Heart right ventricle (tissue), 16 donors: ENCODE data around the gene C15orf40. TPM values are rescaled to one million over a fixed set of nuclear protein-coding genes. Genes with fewer than 3 reads are reported as not detected.
A peak's percentile ranks its signal among the peaks of the same experiment; 100 is the strongest.

Experiments used
- ATAC-seq, 8 donors: fragments of 200-7000 bp; cut with Tn5 transposase; one replicate each; pipeline ENCODE4 v1.9.1; 2020; ENCODE audit warnings: mild to moderate bottlenecking in 8 of 8, moderate library complexity in 8 of 8, moderate number of reproducible peaks in 1 of 8
- DNase-seq, 2 donors: peaks; one replicate each; pipeline ENCODE4 v3.0.0-alpha.2; 2020
- H3K27ac ChIP-seq, 10 donors: fragments of 200-600 bp; sonication (generic) in 2 of 10; one replicate each; pipeline versions ENCODE4 v1.5.0 to v1.8.0; 2020 to 2022; ENCODE audit warnings: mild to moderate bottlenecking in 3 of 10
- H3K27me3 ChIP-seq, 7 donors: fragments of 200-600 bp; one replicate each; pipeline ENCODE4 v1.8.0; 2021 to 2022; ENCODE audit warnings: mild to moderate bottlenecking in 2 of 7
- H3K36me3 ChIP-seq, 9 donors: fragments of 200-600 bp; sonication (generic) in 1 of 9; one replicate each; pipeline versions ENCODE4 v1.5.0 to v1.8.0; 2020 to 2022; ENCODE audit warnings: mild to moderate bottlenecking in 2 of 9
- H3K4me1 ChIP-seq, 9 donors: fragments of 200-600 bp; sonication (generic) in 1 of 9; one replicate each; pipeline versions ENCODE4 v1.5.0 to v1.8.0; 2020 to 2022; ENCODE audit warnings: mild to moderate bottlenecking in 4 of 9
- H3K4me3 ChIP-seq, 10 donors: fragments of 200-600 bp; sonication (generic) in 2 of 10; one replicate each; pipeline versions ENCODE4 v1.5.0 to v1.8.0; 2020 to 2022; ENCODE audit warnings: mild to moderate bottlenecking in 7 of 10, moderate library complexity in 2 of 10
- H3K9me3 ChIP-seq, 11 donors: fragments of 200-600 bp in 10 of 11; sonication (generic) in 2 of 11; one replicate each; pipeline versions ENCODE4 v1.5.0 to v1.8.0; 2013 to 2022; ENCODE audit warnings: mild to moderate bottlenecking in 2 of 11, control low read depth in 1 of 11, moderate library complexity in 1 of 11
- CTCF ChIP-seq, 9 donors: fragments of 200-600 bp; sonication (generic) in 2 of 9; IDR thresholded peaks; one replicate each; pipeline versions ENCODE4 v1.5.0 to v1.8.0; 2021 to 2022; ENCODE audit warnings: antibody characterized with exemption in 9 of 9, mild to moderate bottlenecking in 5 of 9, moderate library complexity in 1 of 9
- WGBS, 2 donors: extraction: QIAGEN DNeasy Blood & Tissue Kit; methylation state at CpG; one replicate each; pipeline ENCODE4 v1.1.7; 2013; ENCODE audit warnings: inconsistent platforms in 1 of 2; 5-methylcytosine and 5-hydroxymethylcytosine counted together
- intact Hi-C, 10 donors: fragments of 100-400 bp; cut with DNase I; formaldehyde crosslinking; loops; one replicate each; pipeline versions ENCODE4 v1.11.1 to v1.14.2; 2022
- polyA plus RNA-seq, 2 donors: library from polyadenylated mRNA; stranded (reverse); fragments of 200-250 nt; gene quantifications; one replicate each; pipeline ENCODE4 v1.2.3, GENCODE V29; 2013
- total RNA-seq, 10 donors: library from RNA; stranded (reverse); fragmentation: NEBNext Ultra II Directional in 3 of 10; extraction: Animal tissue kit (Norgen Biotek cat#: 25700) in 3 of 10; gene quantifications; one replicate each; pipeline versions ENCODE4 v1.2.1 to v1.2.4, GENCODE V29; 2021 to 2023
- donor health status: Arrhythmogenic right ventricular cardiomyopathy.
- donor health status: ischemic (EF 13 %, LVEDD 7.1; RV severe dilation, severe dysfunction).
- donor health status: healthy with polysubstance abuse.
- donor health status: DM: no; HTN: yes; CAD: no.
- donor health status: DM: no; HTN: no; CAD: no.
- donor health status: ischemic (EF 25% LVEDD 6.9; RV normal size, moderate dysfunction).
- donor health status: ischemic (EF 25% LVEDD 5.7; RV mildly dilated, moderate dysfunction).
- donor health status: healthy.
- donor health status: DM: yes; HTN: yes; CAD: no.
- donor health status: Ischemic cardiomyopathy.
- donor health status: ischemic (EF 35%, LVEDD 5.7; RV mildly dilated, moderate dysfunction).
- donor health status: nonischemic (EF 11% LVEDD 7.7; RV severe dilation, severe dysfunction).
- donor health status: DM: yes; HTN: yes; CAD: no.
- donor health status: PGD.
- donor health status: ischemic (EF 29% LVEDD 5.4; RV normal size, mild dysfunction).
- donor health status: nonischemic (EF 23%, LVEDD 6.1; RV moderate dilation, normal function).

The C15orf40 gene
- total and polyA plus RNA-seq, 12 donors, result 7.5 to 19.6 (median 11.3) TPM

DNA sequence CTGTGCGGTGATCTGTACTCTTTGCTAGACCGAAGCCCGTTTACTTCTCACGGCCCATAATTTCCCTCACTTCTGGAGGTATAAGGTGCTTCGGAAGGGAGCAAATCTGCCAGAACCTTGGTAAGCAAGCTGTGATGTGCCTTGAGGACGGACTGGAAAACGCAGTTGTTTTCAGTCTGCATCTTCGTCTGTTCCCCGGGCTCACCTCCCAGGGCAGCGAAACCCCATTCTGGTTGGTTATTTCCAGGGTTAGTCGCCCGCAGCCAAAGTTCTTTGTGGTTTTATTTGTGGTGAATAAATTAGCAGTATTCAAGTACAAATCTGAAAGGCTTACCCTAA, 25.0 kb downstream of the C15orf40 start:
- Histone ChIP-seq H3K4me3 (peak overlapping the region; percentile 65 to 95 (median 76)), H3K36me3 (peaks cover 0 to 37% (median 20%) of the 10 kb centered on the region in 9 donors), H3K9me3 (no peaks in the 10 kb centered on the region), H3K27me3 (no peaks in the 10 kb centered on the region), H3K4me1 (peaks cover 3 to 21% (median 15%) of the 10 kb centered on the region in 9 donors), H3K27ac (peak overlapping the region; percentile 10 to 91 (median 75))
- TF ChIP-seq CTCF (IDR thresholded peaks at IDR 0.05), result no peak
- WGBS, 2 donors, result 0 to 1% methylated on average over 12 of the region's 12 CpGs
- ATAC-seq, result peak in 3 of 8 donors; percentile 6 to 28 (median 14)
- intact Hi-C loops, result loop anchor here in 6 of 10 donors (5.0 to 10.0 kb wide), 5 partner anchors 129 to 1832 kb away; partner anchors contain the start of genes FSD2 (in 1 of the 6) and WHAMM (in 1 of the 6)
- no peak for DNase-seq

DNA sequence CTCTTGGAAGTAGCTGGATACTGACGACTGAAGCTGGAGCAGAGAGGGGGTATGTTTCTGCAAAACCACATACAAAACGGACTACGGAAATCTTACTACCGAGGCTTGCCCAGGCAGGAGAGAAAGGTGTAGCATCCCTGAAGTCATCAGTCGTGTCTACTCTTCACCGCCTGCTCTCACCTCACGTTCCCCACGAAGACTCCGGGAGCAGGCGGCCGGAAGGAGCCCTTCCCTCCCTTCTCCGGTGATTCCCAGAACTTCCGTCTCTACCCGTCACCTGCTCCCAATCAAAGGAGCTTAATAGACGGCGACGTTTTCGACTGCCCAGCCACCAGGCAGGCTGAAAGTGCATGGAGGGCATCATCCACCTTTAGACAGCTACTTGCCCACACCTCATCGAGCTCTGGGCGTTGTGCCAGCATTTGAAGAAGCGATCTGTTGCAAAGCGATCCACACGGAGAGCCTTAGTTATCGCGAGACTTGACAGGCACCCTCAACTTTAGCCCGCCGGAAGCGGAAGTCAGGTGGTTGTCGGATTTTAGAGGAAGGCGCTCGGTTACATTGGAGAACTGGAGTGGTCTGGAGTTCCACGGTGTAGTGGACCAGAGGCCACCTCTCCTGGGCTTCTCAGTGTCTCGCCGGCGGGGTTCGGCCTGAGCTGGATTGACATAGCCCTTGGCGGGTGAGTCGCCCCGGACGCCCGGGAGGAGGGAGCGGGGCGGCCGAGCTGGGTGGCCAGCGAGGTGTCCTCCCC, 25.6 kb downstream of the C15orf40 start, which contains the start of gene RAMAC:
RAMAC (plus strand) TSS at position 523 of the 754 bp plus-strand sequence. CDS start 2,809 bp downstream, outside the sequence.
- Histone ChIP-seq H3K4me3 (peak within 1 kb of the TSS; percentile 65 to 95 (median 76)), H3K9me3 (no peaks in the 10 kb centered on the region), H3K27ac (peak within 1 kb of the TSS; percentile 10 to 91 (median 75)), H3K4me1 (peaks cover 3 to 21% (median 15%) of the 10 kb centered on the region in 9 donors), H3K27me3 (no peaks in the 10 kb centered on the region), H3K36me3 (peaks cover 0 to 35% (median 16%) of the 10 kb centered on the region in 9 donors)
- no peak for TF ChIP-seq CTCF (IDR thresholded peaks at IDR 0.05)
- WGBS, 2 donors, result 2% methylated on average over 45 of the region's 45 CpGs
- DNase-seq, result peak; percentile 85 to 95
- ATAC-seq, result peak; percentile 97 to 99 (median 98)
- intact Hi-C loops, result loop anchor here in 6 of 10 donors (1.0 to 10.0 kb wide), 6 partner anchors 25 to 1831 kb away; partner anchors contain the start of genes C15orf40 (in 1 of the 6), FSD2 (in 1 of the 6) and WHAMM (in 1 of the 6)

GRCh38 chr15:82980981-82981380, 30.5 kb downstream of the C15orf40 start:
- H3K9me3 ChIP-seq, result no peaks in the 10 kb centered on the region
- ATAC-seq, result no peak
- H3K36me3 ChIP-seq, result peaks cover 0 to 6% (median 0%) of the 10 kb centered on the region in 9 donors
- DNase-seq, result no peak
- H3K4me3 ChIP-seq, result no peak overlapping the region
- H3K27ac ChIP-seq, result no peak overlapping the region
- peaks cover 0 to 8% (median 4%) of the 10 kb centered on the region in 9 donors for H3K4me1 ChIP-seq
- TF ChIP-seq CTCF (IDR thresholded peaks at IDR 0.05), result no peak
- 25 to 32% methylated on average over 2 of the region's 2 CpGs for WGBS, 2 donors
- no peaks in the 10 kb centered on the region for H3K27me3 ChIP-seq
- intact Hi-C loops, result loop anchor here in 2 of 10 donors (10.0 kb wide), 2 partner anchors 126 to 1826 kb away; no protein-coding TSS in a partner anchor

DNA sequence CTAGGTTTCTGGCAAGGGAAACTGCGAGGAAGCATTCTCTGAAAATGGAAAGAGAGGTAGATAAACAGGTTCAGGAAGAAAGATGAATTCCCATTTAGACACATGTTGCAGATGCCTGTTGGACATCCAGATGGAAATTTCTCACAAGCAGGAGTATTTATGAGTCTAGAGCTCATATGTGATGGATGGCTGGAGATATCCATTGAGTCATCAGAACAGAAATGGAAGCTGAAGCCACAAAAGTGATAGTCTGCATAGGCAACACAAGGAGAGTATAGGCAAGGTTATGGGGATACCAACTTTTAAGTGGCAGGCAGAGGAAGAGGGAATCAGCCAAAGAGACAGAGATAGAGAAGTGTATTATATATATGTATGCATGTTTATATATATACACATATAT, 31.7 kb downstream of the C15orf40 start:
- Histone ChIP-seq H3K4me3 (no peak overlapping the region), H3K9me3 (no peaks in the 10 kb centered on the region), H3K36me3 (peaks cover 0 to 6% (median 0%) of the 10 kb centered on the region in 9 donors), H3K27me3 (no peaks in the 10 kb centered on the region), H3K4me1 (no peaks in the 10 kb centered on the region), H3K27ac (no peak overlapping the region)
- ATAC-seq, result no peak
- no peak for TF ChIP-seq CTCF (IDR thresholded peaks at IDR 0.05)
- no peak for DNase-seq
- WGBS, 2 donors, result 91 to 93% methylated on average over 1 of the region's 1 CpG
- intact Hi-C loops, result loop anchor here in 2 of 10 donors (10.0 kb wide), 2 partner anchors 125 to 1825 kb away; no protein-coding TSS in a partner anchor
